HG03432 (cell line): ENCODE measurements around the gene CTRB2.
A peak's percentile ranks its signal among the peaks of the same experiment; 100 is the strongest.

Experiments
- ATAC-seq: cut with Tn5 transposase; IDR thresholded peaks from one replicate; pipeline ENCODE4 v1.9.1; 2021; ENCODE audit warnings: mild to moderate bottlenecking, moderate library complexity; ENCODE audit not compliant: unreplicated experiment

CTRB2 gene

GRCh38 chr16:75206749-75207451, at the start of gene CTRB2:
Gene CTRB2 (minus strand): TSS chr16:75207161. CDS start chr16:75207141, 20 bp downstream.
- no peak for ATAC-seq

- ATAC-seq: no peak
These were observed 49.2 kb upstream of the CTRB2 start for GRCh38 chr16:75256059-75256571.

GRCh38 chr16:75254359-75254837, 47.4 kb upstream of the CTRB2 start:
- ATAC-seq: no peak

- ATAC-seq: no peak
These were observed 46.3 kb upstream of the CTRB2 start for GRCh38 chr16:75252946-75253911.

GRCh38 chr16:75252049-75252864, 45.3 kb upstream of the CTRB2 start:
- ATAC-seq: no peak

- ATAC-seq: peak; percentile 81
These were observed 44.5 kb upstream of the CTRB2 start, which contains the start of gene BCAR1 for GRCh38 chr16:75251280-75252048. Gene BCAR1 (minus strand): TSS chr16:75251624. CDS start chr16:75251482, 142 bp downstream.

- ATAC-seq: peak; percentile 42
These were observed 43.9 kb upstream of the CTRB2 start for GRCh38 chr16:75250809-75251279.

GRCh38 chr16:75250089-75250808, 43.3 kb upstream of the CTRB2 start:
- ATAC-seq: no peak

GRCh38 chr16:75249441-75249840, 42.5 kb upstream of the CTRB2 start:
- no peak for ATAC-seq

GRCh38 chr16:75248536-75249380, 41.8 kb upstream of the CTRB2 start:
- ATAC-seq: no peak

- ATAC-seq: no peak
These were observed 41.2 kb upstream of the CTRB2 start for GRCh38 chr16:75248142-75248535.

- no peak for ATAC-seq
These were observed 40.3 kb upstream of the CTRB2 start for GRCh38 chr16:75247249-75247648.

- no peak for ATAC-seq
These were observed 39.7 kb upstream of the CTRB2 start for GRCh38 chr16:75246504-75247205.

GRCh38 chr16:75244844-75245758, 38.1 kb upstream of the CTRB2 start:
- ATAC-seq: peak; percentile 52

- peak; percentile 2 for ATAC-seq
These were observed 37.4 kb upstream of the CTRB2 start for GRCh38 chr16:75244225-75244809.

GRCh38 chr16:75243667-75244224, 36.8 kb upstream of the CTRB2 start:
- no peak for ATAC-seq
